Neural progenitor cell (in vitro differentiated cells): Measurements from ENCODE around the gene LGALS1.

Source experiments
- CTCF ChIP-seq: fragments of 200-600 bp; sonication (generic); IDR thresholded peaks from 2 replicates; pipeline ENCODE4 v1.5.1; 2017; ENCODE audit warnings: antibody characterized with exemption, mild to moderate bottlenecking
- EZH2 ChIP-seq: fragments of 200-600 bp; sonication (generic); IDR thresholded peaks from 2 replicates; pipeline ENCODE4 v1.6.1; 2017; ENCODE audit warnings: antibody characterized with exemption, mild to moderate bottlenecking, moderate library complexity
- EZH2phosphoT487 ChIP-seq: fragments of 200-600 bp; sonication (generic); IDR thresholded peaks from 2 replicates; pipeline ENCODE4 v1.6.1; 2017; ENCODE audit warnings: antibody characterized with exemption

GRCh38 chr22:37633089-37633624 lies 42.3 kb upstream of the LGALS1 start:
- no peak for TF ChIP-seq CTCF
- TF ChIP-seq EZH2, result no peak
- TF ChIP-seq EZH2phosphoT487, result no peak
